OCI-LY7 (cell line): Measurements from ENCODE around the gene CLSTN3. TPM values are rescaled to one million over a fixed set of nuclear protein-coding genes. Genes with fewer than 3 reads are reported as not detected.

Experiments used
- BruUV-seq: library from RNA; stranded (reverse); fragments of 400-500 nt; replicated peaks from 2 replicates; lab custom pipeline; 2021; lab: Mats Ljungman, UMichigan
- CTCF ChIA-PET: fragments of 300-600 bp; sonication (Branson Sonifier 250); formaldehyde crosslinking; loops from one replicate; lab custom pipeline; 2022; ENCODE audit warnings: antibody characterized with exemption; ENCODE audit not compliant: unreplicated experiment; lab: Charles Lee
- POLR2A ChIA-PET: fragments of 300-600 bp; sonication (Branson Sonifier 250); formaldehyde crosslinking; loops from one replicate; lab custom pipeline; 2022; ENCODE audit warnings: antibody characterized with exemption; lab: Charles Lee
- DNase-seq: peaks from one replicate; pipeline ENCODE4 v3.0.0-alpha.2; 2015; ENCODE audit warnings: low spot score
- H2AFZ ChIP-seq: fragments of 200-600 bp; sonication (generic), shearing (Covaris generic); 2 replicates; pipeline ENCODE4 v1.6.1; 2014; ENCODE audit warnings: mild to moderate bottlenecking, antibody characterized with exemption, low read length, moderate library complexity
- H3K27ac ChIP-seq: fragments of 200-600 bp; sonication (generic); 2 replicates; pipeline ENCODE4 v1.5.1; 2014; ENCODE audit warnings: mixed run types, low read depth, mild to moderate bottlenecking, moderate library complexity, low read length, inconsistent platforms; ENCODE audit not compliant: poor library complexity, severe bottlenecking
- H3K36me3 ChIP-seq: fragments of 200-600 bp; sonication (generic); 2 replicates; pipeline ENCODE4 v1.6.1; 2014; ENCODE audit warnings: mild to moderate bottlenecking, antibody characterized with exemption, low read length, moderate library complexity, mixed read lengths; ENCODE audit not compliant: insufficient read depth
- H3K4me1 ChIP-seq: fragments of 200-600 bp; sonication (generic); 2 replicates; pipeline ENCODE4 v1.5.1; 2014; ENCODE audit warnings: mild to moderate bottlenecking, low read length; ENCODE audit not compliant: insufficient read depth, poor library complexity, severe bottlenecking
- H3K4me2 ChIP-seq: fragments of 200-600 bp; sonication (generic); 2 replicates; pipeline ENCODE4 v1.6.1; 2014; ENCODE audit warnings: mild to moderate bottlenecking, low read length
- H3K4me3 ChIP-seq: fragments of 200-600 bp; sonication (generic); 2 replicates; pipeline ENCODE4 v1.5.1; 2014; ENCODE audit warnings: mild to moderate bottlenecking, low read depth, low read length; ENCODE audit not compliant: poor library complexity, severe bottlenecking
- H3K79me2 ChIP-seq: fragments of 200-600 bp; sonication (generic); 2 replicates; pipeline ENCODE4 v1.6.1; 2016; ENCODE audit warnings: low read depth, mild to moderate bottlenecking, low read length, moderate library complexity, mixed read lengths; ENCODE audit not compliant: insufficient read depth
- H3K9me2 ChIP-seq: fragments of 200-600 bp; sonication (generic); 2 replicates; pipeline ENCODE4 v1.6.1; 2016; ENCODE audit warnings: mild to moderate bottlenecking, low read length, mixed read lengths; ENCODE audit not compliant: insufficient read depth
- H3K9me3 ChIP-seq: fragments of 200-600 bp; sonication (generic); 2 replicates; pipeline ENCODE4 v1.6.1; 2014; ENCODE audit warnings: mild to moderate bottlenecking, mixed run types, low read length, mixed read lengths
- H4K20me1 ChIP-seq: fragments of 200-600 bp; sonication (generic); 2 replicates; pipeline ENCODE4 v1.6.1; 2014; ENCODE audit warnings: mild to moderate bottlenecking, antibody characterized with exemption, low read length, moderate library complexity, mixed read lengths; ENCODE audit not compliant: insufficient read depth
- CTCF ChIP-seq: fragments of 200-600 bp; sonication (generic); conservative IDR thresholded peaks from 2 replicates; pipeline ENCODE4 v1.5.1; 2014; ENCODE audit warnings: mild to moderate bottlenecking, antibody characterized with exemption, low read length, moderate library complexity, mixed read lengths
- EZH2phosphoT487 ChIP-seq: fragments of 200-600 bp; sonication (generic); IDR thresholded peaks from 2 replicates; pipeline ENCODE4 v1.6.1; 2018; ENCODE audit warnings: low read depth, borderline replicate concordance, mild to moderate bottlenecking, mixed run types, antibody characterized with exemption, low read length, moderate library complexity, mixed read lengths
- intact Hi-C: fragments of 100-400 bp; cut with micrococcal nuclease; formaldehyde crosslinking; loops from one replicate; pipeline ENCODE4 v1.10.0; 2022; ENCODE audit not compliant: unreplicated experiment
- total RNA-seq, 2 experiments: library from RNA; depleted of rRNA in 1 of 2; stranded (reverse); fragments of >200 nt in 1 of 2; shearing (Covaris generic) in 1 of 2; gene quantifications; 2 replicates each; pipeline ENCODE4 v1.2.3, GENCODE V29; 2014 to 2022

CLSTN3 gene
- total RNA-seq, 2 experiments from 2014 or later, result 18.5 to 34.2 TPM

- H3K36me3 ChIP-seq, result no peaks in the 10 kb centered on the region
- H3K4me1 ChIP-seq, result peaks cover 3% of the 10 kb centered on the region
- intact Hi-C loops, result loop anchor here (1.0 to 5.0 kb wide), 4 partner anchors 20 to 226 kb away; partner anchors contain the start of genes C12orf57 and TPI1
- H4K20me1 ChIP-seq, result no peaks in the 10 kb centered on the region
- POLR2A ChIA-PET, result interaction anchor here (1.3 kb wide), 1 partner anchor 149 kb away, joined by 5 read pairs; the partner anchor contains the start of genes C12orf57 and RNU7-1
- TF ChIP-seq EZH2phosphoT487 (no peak), CTCF (no peak)
- no peaks in the 10 kb centered on the region for H3K9me3 ChIP-seq
- CTCF ChIA-PET, result interaction anchor here (0.8 kb wide), 1 partner anchor 20 kb away, joined by 4 read pairs; no protein-coding TSS in a partner anchor
- no peaks in the 10 kb centered on the region for H3K79me2 ChIP-seq
- H3K27ac ChIP-seq, result no peak overlapping the region
- DNase-seq, result no peak
- no peak overlapping the region for H3K4me2 ChIP-seq
- BruUV-seq, result no TSS peak
- H3K4me3 ChIP-seq, result no peak overlapping the region
- 0 out of 2 replicates have a peak overlapping the region, but pooled peaks have one; percentile 21 for H2AFZ ChIP-seq
- H3K9me2 ChIP-seq, result no peaks in the 10 kb centered on the region
Observed at GRCh38 chr12:7092986-7093460, 37.1 kb upstream of the CLSTN3 start.

- H4K20me1 ChIP-seq, result no peaks in the 10 kb centered on the region
- H3K4me3 ChIP-seq, result no peak overlapping the region
- DNase-seq, result no peak
- no peak overlapping the region for H3K4me2 ChIP-seq
- no peak overlapping the region for H2AFZ ChIP-seq
- ChIA-PET CTCF (interaction anchor here (0.8 kb wide), 1 partner anchor 19 kb away, joined by 4 read pairs; no protein-coding TSS in a partner anchor), POLR2A (interaction anchor here (0.7 kb wide), 1 partner anchor 16 kb away, joined by 4 read pairs; the partner anchor contains the start of gene C1RL)
- BruUV-seq, result no TSS peak
- no peaks in the 10 kb centered on the region for H3K9me2 ChIP-seq
- no peak for TF ChIP-seq CTCF
- no peak for TF ChIP-seq EZH2phosphoT487
- peaks cover 3% of the 10 kb centered on the region for H3K4me1 ChIP-seq
- H3K79me2 ChIP-seq, result no peaks in the 10 kb centered on the region
- intact Hi-C loops, result loop anchor here (2.0 to 5.0 kb wide), 2 partner anchors 19 to 226 kb away; partner anchors contain the start of gene TPI1
- H3K9me3 ChIP-seq, result no peaks in the 10 kb centered on the region
- no peak overlapping the region for H3K27ac ChIP-seq
- no peaks in the 10 kb centered on the region for H3K36me3 ChIP-seq
Observed at GRCh38 chr12:7093486-7093885, 36.7 kb upstream of the CLSTN3 start.

- POLR2A ChIA-PET, result interaction anchor here (0.7 kb wide), 1 partner anchor 15 kb away, joined by 4 read pairs; the partner anchor contains the start of gene C1RL
- no peaks in the 10 kb centered on the region for H3K9me2 ChIP-seq
- intact Hi-C loops, result loop anchor here (2.0 to 5.0 kb wide), 2 partner anchors 19 to 227 kb away; partner anchors contain the start of gene TPI1
Observed at GRCh38 chr12:7093892-7094291, 36.3 kb upstream of the CLSTN3 start.

More at GRCh38 chr12:7093892-7094291, 36.3 kb upstream of the CLSTN3 start:
- H3K4me3 ChIP-seq, result no peak overlapping the region
- peaks cover 3% of the 10 kb centered on the region for H3K4me1 ChIP-seq
- no peaks in the 10 kb centered on the region for H3K9me3 ChIP-seq
- BruUV-seq, result no TSS peak
- no peaks in the 10 kb centered on the region for H3K79me2 ChIP-seq
- CTCF ChIA-PET, result interaction anchor here (0.8 kb wide), 1 partner anchor 19 kb away, joined by 4 read pairs; no protein-coding TSS in a partner anchor
- H3K4me2 ChIP-seq, result no peak overlapping the region
- H3K27ac ChIP-seq, result no peak overlapping the region
- no peaks in the 10 kb centered on the region for H3K36me3 ChIP-seq
- TF ChIP-seq CTCF (no peak), EZH2phosphoT487 (no peak)
- no peak overlapping the region for H2AFZ ChIP-seq
- H4K20me1 ChIP-seq, result no peaks in the 10 kb centered on the region
- no peak for DNase-seq
